GM21825 (cell line): ENCODE data around the gene MYB.
"Not testable (repeated sequence)": the region's sequence is repeated elsewhere in the genome, so short reads cannot be mapped to it uniquely, and the experiment has no call there.

Experiments
- ATAC-seq: cut with Tn5 transposase; IDR thresholded peaks from one replicate; pipeline ENCODE4 v1.9.1; 2021; ENCODE audit warnings: mild to moderate bottlenecking, moderate library complexity; ENCODE audit not compliant: unreplicated experiment

MYB gene

GRCh38 chr6:135180542-135181332 lies at the start of gene MYB:
Gene MYB (plus strand): TSS chr6:135181308. CDS start chr6:135181514, 206 bp downstream.
- ATAC-seq, result peak; percentile 31

- ATAC-seq, result no peak
Measured at GRCh38 chr6:135132776-135133175, 48.3 kb upstream of the MYB start.

GRCh38 chr6:135135835-135136234 lies 45.3 kb upstream of the MYB start:
- no peak for ATAC-seq

- ATAC-seq, result no peak
Measured at GRCh38 chr6:135137826-135138225, 43.3 kb upstream of the MYB start.

GRCh38 chr6:135141182-135141581 lies 39.9 kb upstream of the MYB start:
- ATAC-seq, result no peak

- ATAC-seq, result peak; percentile 57
Measured at GRCh38 chr6:135141728-135142127, 39.4 kb upstream of the MYB start.

- ATAC-seq, result not testable (repeated sequence)
Measured at GRCh38 chr6:135142232-135142631, 38.9 kb upstream of the MYB start.

- no peak for ATAC-seq
Measured at GRCh38 chr6:135144673-135145062, 36.4 kb upstream of the MYB start.

- ATAC-seq, result no peak
Measured at GRCh38 chr6:135145063-135145800, 35.9 kb upstream of the MYB start.

- no peak for ATAC-seq
Measured at GRCh38 chr6:135146162-135146934, 34.8 kb upstream of the MYB start.

- ATAC-seq, result no peak
Measured at GRCh38 chr6:135147637-135148592, 33.2 kb upstream of the MYB start.

- ATAC-seq, result no peak
Measured at GRCh38 chr6:135148889-135149288, 32.2 kb upstream of the MYB start.

GRCh38 chr6:135149376-135149775 lies 31.7 kb upstream of the MYB start:
- ATAC-seq, result no peak

GRCh38 chr6:135150481-135150880 lies 30.6 kb upstream of the MYB start:
- ATAC-seq, result not testable (repeated sequence)

GRCh38 chr6:135154125-135154524 lies 27.0 kb upstream of the MYB start:
- not testable (repeated sequence) for ATAC-seq

- ATAC-seq, result no peak
Measured at GRCh38 chr6:135158397-135158796, 22.7 kb upstream of the MYB start.

GRCh38 chr6:135159531-135159930 lies 21.6 kb upstream of the MYB start:
- ATAC-seq, result no peak

GRCh38 chr6:135161411-135162395 lies 19.4 kb upstream of the MYB start:
- no peak for ATAC-seq
